Neural cell (in vitro differentiated cells): ENCODE results near the gene HDDC3.
"Not testable (repeated sequence)": the region's sequence is repeated elsewhere in the genome, so short reads cannot be mapped to it uniquely, and the experiment has no call there.

Experiments used
- EZH2 ChIP-seq: fragments of 200-600, 300-800 bp; shearing (Covaris generic), sonication (generic); IDR thresholded peaks from 2 replicates; pipeline ENCODE4 v1.6.1; 2014; ENCODE audit warnings: antibody characterized with exemption, low read length, borderline replicate concordance, mild to moderate bottlenecking; ENCODE audit not compliant: insufficient read depth, poor library complexity, severe bottlenecking
- MXI1 ChIP-seq: fragments of 450-650 bp; conservative IDR thresholded peaks from 2 replicates; pipeline ENCODE4 v1.6.1; 2014; ENCODE audit warnings: antibody characterized with exemption, mild to moderate bottlenecking; ENCODE audit not compliant: poor library complexity, severe bottlenecking
- RAD21 ChIP-seq: fragments of 450-650 bp; conservative IDR thresholded peaks from 2 replicates; pipeline ENCODE4 v1.6.1; 2014; ENCODE audit warnings: antibody characterized with exemption, mild to moderate bottlenecking, moderate library complexity
- TF ChIP-seq, protein P1 (sequence below): IDR thresholded peaks from 2 replicates; pipeline ENCODE4 v1.6.1; 2012; ENCODE audit warnings: borderline replicate concordance
- TF ChIP-seq, protein P2 (sequence below): fragments of 450-650 bp; IDR thresholded peaks from 2 replicates; pipeline ENCODE4 v1.5.1; 2014; ENCODE audit warnings: antibody characterized with exemption, mild to moderate bottlenecking, moderate library complexity; ENCODE audit not compliant: poor library complexity, severe bottlenecking

DNA sequence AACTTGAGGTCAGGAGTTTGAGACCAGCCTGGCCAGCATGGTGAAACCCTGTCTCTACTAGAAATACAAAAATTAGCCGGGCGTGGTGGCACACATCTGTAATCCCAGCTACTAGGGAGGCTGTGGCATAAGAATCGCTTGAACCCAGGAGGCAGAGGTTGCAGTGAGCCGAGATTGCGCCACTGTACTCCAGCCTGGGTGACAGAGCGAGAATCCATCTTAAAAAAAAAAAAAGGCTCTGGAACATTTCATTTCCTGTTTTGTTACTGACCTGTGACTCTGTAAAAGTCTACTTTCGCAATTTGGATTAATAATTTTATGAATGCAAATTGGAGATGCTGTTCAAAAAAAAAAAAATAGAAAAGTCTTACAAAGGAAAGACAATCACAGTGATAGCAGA is 4.2 kb downstream of the HDDC3 start:
- TF ChIP-seq, protein P1, sequence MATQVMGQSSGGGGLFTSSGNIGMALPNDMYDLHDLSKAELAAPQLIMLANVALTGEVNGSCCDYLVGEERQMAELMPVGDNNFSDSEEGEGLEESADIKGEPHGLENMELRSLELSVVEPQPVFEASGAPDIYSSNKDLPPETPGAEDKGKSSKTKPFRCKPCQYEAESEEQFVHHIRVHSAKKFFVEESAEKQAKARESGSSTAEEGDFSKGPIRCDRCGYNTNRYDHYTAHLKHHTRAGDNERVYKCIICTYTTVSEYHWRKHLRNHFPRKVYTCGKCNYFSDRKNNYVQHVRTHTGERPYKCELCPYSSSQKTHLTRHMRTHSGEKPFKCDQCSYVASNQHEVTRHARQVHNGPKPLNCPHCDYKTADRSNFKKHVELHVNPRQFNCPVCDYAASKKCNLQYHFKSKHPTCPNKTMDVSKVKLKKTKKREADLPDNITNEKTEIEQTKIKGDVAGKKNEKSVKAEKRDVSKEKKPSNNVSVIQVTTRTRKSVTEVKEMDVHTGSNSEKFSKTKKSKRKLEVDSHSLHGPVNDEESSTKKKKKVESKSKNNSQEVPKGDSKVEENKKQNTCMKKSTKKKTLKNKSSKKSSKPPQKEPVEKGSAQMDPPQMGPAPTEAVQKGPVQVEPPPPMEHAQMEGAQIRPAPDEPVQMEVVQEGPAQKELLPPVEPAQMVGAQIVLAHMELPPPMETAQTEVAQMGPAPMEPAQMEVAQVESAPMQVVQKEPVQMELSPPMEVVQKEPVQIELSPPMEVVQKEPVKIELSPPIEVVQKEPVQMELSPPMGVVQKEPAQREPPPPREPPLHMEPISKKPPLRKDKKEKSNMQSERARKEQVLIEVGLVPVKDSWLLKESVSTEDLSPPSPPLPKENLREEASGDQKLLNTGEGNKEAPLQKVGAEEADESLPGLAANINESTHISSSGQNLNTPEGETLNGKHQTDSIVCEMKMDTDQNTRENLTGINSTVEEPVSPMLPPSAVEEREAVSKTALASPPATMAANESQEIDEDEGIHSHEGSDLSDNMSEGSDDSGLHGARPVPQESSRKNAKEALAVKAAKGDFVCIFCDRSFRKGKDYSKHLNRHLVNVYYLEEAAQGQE, result not testable (repeated sequence)
- TF ChIP-seq, protein P2, sequence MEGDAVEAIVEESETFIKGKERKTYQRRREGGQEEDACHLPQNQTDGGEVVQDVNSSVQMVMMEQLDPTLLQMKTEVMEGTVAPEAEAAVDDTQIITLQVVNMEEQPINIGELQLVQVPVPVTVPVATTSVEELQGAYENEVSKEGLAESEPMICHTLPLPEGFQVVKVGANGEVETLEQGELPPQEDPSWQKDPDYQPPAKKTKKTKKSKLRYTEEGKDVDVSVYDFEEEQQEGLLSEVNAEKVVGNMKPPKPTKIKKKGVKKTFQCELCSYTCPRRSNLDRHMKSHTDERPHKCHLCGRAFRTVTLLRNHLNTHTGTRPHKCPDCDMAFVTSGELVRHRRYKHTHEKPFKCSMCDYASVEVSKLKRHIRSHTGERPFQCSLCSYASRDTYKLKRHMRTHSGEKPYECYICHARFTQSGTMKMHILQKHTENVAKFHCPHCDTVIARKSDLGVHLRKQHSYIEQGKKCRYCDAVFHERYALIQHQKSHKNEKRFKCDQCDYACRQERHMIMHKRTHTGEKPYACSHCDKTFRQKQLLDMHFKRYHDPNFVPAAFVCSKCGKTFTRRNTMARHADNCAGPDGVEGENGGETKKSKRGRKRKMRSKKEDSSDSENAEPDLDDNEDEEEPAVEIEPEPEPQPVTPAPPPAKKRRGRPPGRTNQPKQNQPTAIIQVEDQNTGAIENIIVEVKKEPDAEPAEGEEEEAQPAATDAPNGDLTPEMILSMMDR, result not testable (repeated sequence)
- not testable (repeated sequence) for TF ChIP-seq EZH2, RAD21, MXI1
